HG02973 (cell line): ENCODE results near the gene SFN.
A peak's percentile ranks its signal among the peaks of the same experiment; 100 is the strongest.
"Not testable (repeated sequence)": the region's sequence is repeated elsewhere in the genome, so short reads cannot be mapped to it uniquely, and the experiment has no call there.

Source experiments
- ATAC-seq: cut with Tn5 transposase; IDR thresholded peaks from one replicate; pipeline ENCODE4 v1.9.1; 2021; ENCODE audit warnings: moderate library complexity; ENCODE audit not compliant: unreplicated experiment

SFN gene

GRCh38 chr1:26861889-26862378, 1.0 kb upstream of the SFN start:
- ATAC-seq, result no peak

- no peak for ATAC-seq
Measured at GRCh38 chr1:26863685-26864077, 732 bp downstream of the SFN start.

- peak; percentile 85 for ATAC-seq
Measured at GRCh38 chr1:26864610-26865480, 1.9 kb downstream of the SFN start.

GRCh38 chr1:26873097-26873496, 10.1 kb downstream of the SFN start:
- not testable (repeated sequence) for ATAC-seq

GRCh38 chr1:26874896-26875295, 11.9 kb downstream of the SFN start:
- no peak for ATAC-seq

GRCh38 chr1:26877326-26877725, 14.4 kb downstream of the SFN start:
- ATAC-seq, result no peak

GRCh38 chr1:26879793-26880192, 16.8 kb downstream of the SFN start:
- ATAC-seq, result no peak

- not testable (repeated sequence) for ATAC-seq
Measured at GRCh38 chr1:26881611-26882010, 18.7 kb downstream of the SFN start.

- ATAC-seq, result no peak
Measured at GRCh38 chr1:26882696-26883463, 19.9 kb downstream of the SFN start.

GRCh38 chr1:26887125-26887524, 24.2 kb downstream of the SFN start:
- no peak for ATAC-seq

- ATAC-seq, result no peak
Measured at GRCh38 chr1:26888231-26888630, 25.3 kb downstream of the SFN start.

GRCh38 chr1:26889551-26890466, 26.9 kb downstream of the SFN start, which contains the start of gene GPN2:
TSS of gene GPN2 (minus strand) at chr1:26890283. CDS start at chr1:26890096, 187 bp downstream.
- peak; percentile 78 for ATAC-seq

GRCh38 chr1:26890467-26890796, 27.5 kb downstream of the SFN start:
- ATAC-seq, result peak; percentile 14

- no peak for ATAC-seq
Measured at GRCh38 chr1:26894263-26894662, 31.3 kb downstream of the SFN start.

GRCh38 chr1:26897351-26897750, 34.4 kb downstream of the SFN start:
- no peak for ATAC-seq

- ATAC-seq, result peak; percentile 67
Measured at GRCh38 chr1:26900001-26900814, 37.3 kb downstream of the SFN start, which contains the start of gene GPATCH3. TSS of gene GPATCH3 (minus strand) at chr1:26900467. CDS start at chr1:26900442, 25 bp downstream.

- ATAC-seq, result no peak
Measured at GRCh38 chr1:26900815-26901511, 38.0 kb downstream of the SFN start.

- no peak for ATAC-seq
Measured at GRCh38 chr1:26907071-26907917, 44.3 kb downstream of the SFN start.
